Measurements from ENCODE around the gene RNF121.

GRCh38 chr11:71935338-71935925 is 6.6 kb downstream of the RNF121 start:
- TF ChIP-seq CTCF (IDR thresholded peaks at IDR 0.05) (no peak), POLR2A (IDR thresholded peaks at IDR 0.05) (no peak), EP300 (IDR thresholded peaks at IDR 0.05) (no peak)

All from ovary (tissue), 3 donors.